HepG2 (cell line): ENCODE data around the gene RNF5. TPM values are rescaled to one million over a fixed set of nuclear protein-coding genes. Genes with fewer than 3 reads are reported as not detected.

Experiments
- CHCHD3 ChIP-seq: sonication (generic); formaldehyde crosslinking; IDR thresholded peaks from 2 replicates; pipeline ENCODE4 v1.8.0; 2022; ENCODE audit warnings: mild to moderate bottlenecking, missing genetic modification reagents, moderate library complexity
- EEA1 ChIP-seq: sonication (generic); formaldehyde crosslinking; IDR thresholded peaks from 2 replicates; pipeline ENCODE4 v1.5.1; 2020; ENCODE audit warnings: mild to moderate bottlenecking, missing genetic modification reagents, borderline replicate concordance
- FOXK2 ChIP-seq: fragments of 450-650 bp; IDR thresholded peaks from 2 replicates; pipeline ENCODE4 v1.6.1; 2016
- GMEB1 ChIP-seq: sonication (generic); formaldehyde crosslinking; IDR thresholded peaks from 2 replicates; pipeline ENCODE4 v1.5.1; 2020; ENCODE audit warnings: missing genetic modification reagents, mild to moderate bottlenecking, borderline replicate concordance
- HBP1 ChIP-seq: IDR thresholded peaks from 2 replicates; pipeline ENCODE4 v1.6.1; 2016; ENCODE audit warnings: low read depth, control low read depth
- HNRNPL ChIP-seq: fragments of 200-400 bp; formaldehyde crosslinking; IDR thresholded peaks from 2 replicates; pipeline ENCODE4 v1.6.1; 2017; ENCODE audit warnings: mild to moderate bottlenecking, low read depth, low read length
- HNRNPLL ChIP-seq: fragments of 200-400 bp; formaldehyde crosslinking; IDR thresholded peaks from 2 replicates; pipeline ENCODE4 v1.6.1; 2017; ENCODE audit warnings: mild to moderate bottlenecking, low read depth, low read length; ENCODE audit not compliant: poor library complexity, severe bottlenecking
- KAT7 ChIP-seq: IDR thresholded peaks from 2 replicates; pipeline ENCODE4 v1.6.1; 2018; ENCODE audit warnings: borderline replicate concordance, missing compliant biosample characterization
- KLF6 ChIP-seq: IDR thresholded peaks from 2 replicates; pipeline ENCODE4 v1.8.0; 2016; ENCODE audit warnings: missing biosample characterization, missing genetic modification reagents
- MAX ChIP-seq: IDR thresholded peaks from 2 replicates; pipeline ENCODE4 v1.6.1; 2012; ENCODE audit warnings: inconsistent platforms
- PAX8 ChIP-seq: sonication (generic); formaldehyde crosslinking; IDR thresholded peaks from 2 replicates; pipeline ENCODE4 v1.8.0; 2022; ENCODE audit warnings: mild to moderate bottlenecking, missing genetic modification reagents, borderline replicate concordance
- RARA ChIP-seq: IDR thresholded peaks from 2 replicates; pipeline ENCODE4 v1.6.1; 2016; ENCODE audit warnings: missing genetic modification reagents, missing compliant biosample characterization
- RBM39 ChIP-seq: fragments of 200-400 bp; formaldehyde crosslinking; IDR thresholded peaks from one replicate; pipeline ENCODE4 v1.6.1; 2018; ENCODE audit warnings: antibody characterized with exemption, mild to moderate bottlenecking, low read depth, low read length; ENCODE audit not compliant: poor library complexity, severe bottlenecking
- SMAD3 ChIP-seq: sonication (generic); formaldehyde crosslinking; IDR thresholded peaks from 2 replicates; pipeline ENCODE4 v1.4.0; 2020; ENCODE audit warnings: missing genetic modification reagents
- SRSF1 ChIP-seq: fragments of 200-400 bp; formaldehyde crosslinking; optimal IDR thresholded peaks from 2 replicates; pipeline ENCODE3; 2017; ENCODE audit warnings: mild to moderate bottlenecking, low read depth, low read length, moderate library complexity
- TFE3 ChIP-seq: IDR thresholded peaks from 2 replicates; pipeline ENCODE4 v1.6.1; 2016
- ZNF121 ChIP-seq: sonication (generic); formaldehyde crosslinking; IDR thresholded peaks from 2 replicates; pipeline ENCODE4 v1.5.0; 2020; ENCODE audit warnings: mild to moderate bottlenecking, missing genetic modification reagents
- ZNF3 ChIP-seq: IDR thresholded peaks from 2 replicates; pipeline ENCODE4 v1.7.0; 2017; ENCODE audit warnings: inconsistent platforms
- ZNF432 ChIP-seq: sonication (generic); formaldehyde crosslinking; IDR thresholded peaks from 2 replicates; pipeline ENCODE4 v1.5.0; 2020; ENCODE audit warnings: missing genetic modification reagents, mild to moderate bottlenecking, borderline replicate concordance
- ZNF652 ChIP-seq: IDR thresholded peaks from 2 replicates; pipeline ENCODE4 v1.6.1; 2016; ENCODE audit warnings: low read depth, borderline replicate concordance
- ZNF710 ChIP-seq: sonication (generic); formaldehyde crosslinking; IDR thresholded peaks from 2 replicates; pipeline ENCODE4 v1.5.0; 2020; ENCODE audit warnings: mild to moderate bottlenecking, missing genetic modification reagents, borderline replicate concordance
- ZNF891 ChIP-seq: sonication (generic); formaldehyde crosslinking; IDR thresholded peaks from 2 replicates; pipeline ENCODE4 v1.5.0; 2020; ENCODE audit warnings: mild to moderate bottlenecking, missing genetic modification reagents
- polyA plus RNA-seq, 8 experiments: library from polyadenylated mRNA; depleted of rRNA in 3 of 8; stranded (reverse) in 7 of 8; unstranded in 1 of 8; fragments of >200 nt; fragmentation: Illumina TruSeq in 4 of 8; extraction: Trizol in 4 of 8; gene quantifications; 2 replicates each; pipeline versions ENCODE4 v1.2.1 to v1.2.3, GENCODE V29; 2011 to 2016; ENCODE audit warnings: low read depth in 4 of 8, missing spikeins in 1 of 8, mixed read lengths in 1 of 8; ENCODE audit not compliant: insufficient read depth in 1 of 8
- total RNA-seq, 5 experiments: library from RNA; depleted of rRNA; stranded (reverse); fragments of >200 nt; fragmentation: Illumina TruSeq; extraction: Trizol; gene quantifications; 2 replicates each; pipeline ENCODE4 v1.2.3, GENCODE V29; 2016; ENCODE audit warnings: low read depth in 1 of 5

Gene RNF5
- total and polyA plus RNA-seq, 2 of the 13 experiments (the other 11 are each of a cell fraction or from before 2014, with no cell fraction given): 98.0 to 131 TPM

GRCh38 chr6:32175711-32176475, 2.3 kb upstream of the RNF5 start, which contains the start of gene AGPAT1 (continued):
- TF ChIP-seq GMEB1 (CRISPR knock-in tag) (no peak), ZNF432 (CRISPR knock-in tag) (no peak), HBP1 (CRISPR knock-in tag) (peak; percentile 74; the same call in 1 of the 2 replicates), ZNF121 (CRISPR knock-in tag) (no peak), TFE3 (CRISPR knock-in tag) (no peak), EEA1 (CRISPR knock-in tag) (peak; percentile 56; the same call in 1 of the 2 replicates), HNRNPLL (peak; percentile 43), ZNF710 (CRISPR knock-in tag) (peak; percentile 47; the same call in 1 of the 2 replicates), ZNF652 (CRISPR knock-in tag) (no peak), PAX8 (CRISPR knock-in tag) (no peak), HNRNPL (0 out of 2 replicates have a peak, but pooled peaks have one; percentile 57), KLF6 (CRISPR knock-in tag) (no peak), RARA (CRISPR knock-in tag) (no peak), FOXK2 (no peak), RBM39 (no peak), ZNF3 (no peak), SMAD3 (CRISPR knock-in tag) (no peak), KAT7 (peak; percentile 79; the same call in 1 of the 2 replicates), ZNF891 (CRISPR knock-in tag) (peak; percentile 87), MAX (no peak; the same call in 1 of the 2 replicates), SRSF1 (peak; percentile 99), CHCHD3 (CRISPR knock-in tag) (0 out of 2 replicates have a peak, but pooled peaks have one; percentile 32)
